ENCODE data around the gene ACADVL. TPM values are rescaled to one million over a fixed set of nuclear protein-coding genes. Genes with fewer than 3 reads are reported as not detected.

ACADVL gene
- polyA plus RNA-seq, 3 donors: 152 to 1,231 (median 154) TPM

DNA sequence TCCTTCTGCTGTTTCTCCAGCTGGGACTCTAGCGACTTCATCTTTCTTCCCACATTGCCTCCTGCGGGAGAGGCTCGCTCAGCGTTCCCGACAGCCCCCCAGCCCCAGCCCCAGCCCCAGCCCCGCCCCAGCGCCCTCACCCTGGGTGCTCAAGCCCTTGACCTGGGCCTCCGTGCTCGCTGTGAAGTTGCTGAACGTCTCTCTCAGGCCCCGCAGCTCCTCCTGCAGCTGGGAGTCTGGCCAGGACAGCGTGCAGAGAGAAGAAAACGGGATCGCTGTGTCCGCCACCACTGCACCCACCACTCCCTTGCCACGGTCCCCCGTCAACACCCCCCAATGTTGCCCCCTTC, 42.9 kb upstream of the ACADVL start:
- H3K36me3 ChIP-seq (replicated peaks in 1 of 2; ENCODE audit: control insufficient read depth in 1 of 2, insufficient read depth in 2 of 2, low read length in 2 of 2): no peaks in the 10 kb centered on the region
- H3K4me1 ChIP-seq (ENCODE audit: control insufficient read depth in 1 of 2, insufficient read depth in 2 of 2, low read length in 2 of 2): peaks cover 38 to 44% of the 10 kb centered on the region in 2 donors
- H4K20me1 ChIP-seq (ENCODE audit: insufficient read depth, low read length): no peaks in the 10 kb centered on the region
- intact Hi-C loops (cut with micrococcal nuclease): loop anchor here (2.0 to 10.0 kb wide), 2 partner anchors 132 to 262 kb away; partner anchors contain the start of gene SLC16A11 (in 1 of the 2)
- no peak overlapping the region for H3K27ac Mint-ChIP-seq
- H3K27ac ChIP-seq (ENCODE audit: low read depth in 1 of 2, low read length in 2 of 2): no peak overlapping the region
- peak overlapping the region in 1 of 3 experiments; percentile 72 for H3K4me3 ChIP-seq (replicated peaks in 1 of 3; ENCODE audit: low read depth in 2 of 3, low read length in 3 of 3)
- H2AFZ ChIP-seq (ENCODE audit: insufficient read depth, low read depth, low read length, poor library complexity, severe bottlenecking): peak overlapping the region; percentile 61
- peaks cover 36% of the 10 kb centered on the region for H3K79me2 ChIP-seq (ENCODE audit: insufficient read depth, low read length)
- H3K27me3 Mint-ChIP-seq (ENCODE audit: low read depth in 3 of 3): peaks cover 16 to 19% (median 19%) of the 10 kb centered on the region in 3 donors
- peak overlapping the region; percentile 83 for H3K4me2 ChIP-seq (replicated peaks; ENCODE audit: extremely low read depth, low read length, poor library complexity, severe bottlenecking)
- H3K36me3 Mint-ChIP-seq: peaks cover 0 to 12% of the 10 kb centered on the region in 2 donors
- H3K27me3 ChIP-seq (ENCODE audit: control insufficient read depth in 2 of 2, insufficient read depth in 2 of 2, low read length in 2 of 2): peaks cover 5 to 11% of the 10 kb centered on the region in 2 donors
- TF ChIP-seq CTCF (IDR thresholded peaks at IDR 0.05): no peak
- H3K9ac ChIP-seq (ENCODE audit: insufficient read depth, low read length, poor library complexity, severe bottlenecking): no peak overlapping the region
- H3K4me3 Mint-ChIP-seq: no peak overlapping the region
- no peaks in the 10 kb centered on the region for H3K9me3 ChIP-seq (replicated peaks in 1 of 2; ENCODE audit: control insufficient read depth in 1 of 2, insufficient read depth in 1 of 2, low read length in 2 of 2)
- H3K9me3 Mint-ChIP-seq: peaks cover 0 to 3% (median 0%) of the 10 kb centered on the region in 7 donors
- 21% methylated on average over 9 of the region's 17 CpGs for WGBS (ENCODE audit: insufficient coverage)
- no peak for DNase-seq
- peaks cover 17% of the 10 kb centered on the region for H3K4me1 Mint-ChIP-seq

DNA sequence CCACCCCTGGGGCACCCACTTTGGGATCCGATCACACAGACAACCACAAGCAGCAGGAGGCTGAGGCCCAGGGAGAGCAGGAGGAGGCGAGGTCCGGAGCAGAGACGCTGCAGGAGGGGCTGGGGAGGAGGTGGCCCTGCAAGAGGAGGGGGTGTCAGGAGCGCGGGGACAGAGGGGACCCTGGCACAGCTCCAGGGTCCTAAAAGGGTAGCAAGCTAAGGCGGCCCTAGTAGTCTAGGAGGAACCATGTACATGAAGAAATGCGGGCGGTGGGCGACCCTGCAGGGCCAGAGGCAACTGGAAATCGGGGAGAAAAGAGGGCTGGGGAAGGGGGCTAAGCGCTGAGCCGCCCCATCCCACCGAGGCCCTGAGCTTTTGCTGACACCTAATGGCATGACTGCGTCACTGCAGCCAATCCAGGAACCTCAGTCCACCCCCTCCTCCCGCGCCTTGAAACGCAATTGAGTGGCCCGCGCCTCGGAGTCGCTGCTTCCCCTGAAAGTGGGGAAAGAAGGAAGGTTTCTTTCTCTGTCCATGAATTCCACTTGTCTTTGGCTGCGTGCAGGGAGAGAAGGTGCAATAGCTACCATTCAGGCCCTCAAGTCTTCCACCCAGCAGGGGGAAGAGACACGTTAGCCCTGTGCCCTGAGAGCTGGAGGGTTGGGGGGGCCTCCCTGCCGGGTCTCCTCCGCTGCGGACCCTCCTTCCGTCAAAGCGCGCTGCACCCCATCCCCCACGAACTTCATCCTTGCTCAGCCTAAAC, 42.4 kb upstream of the ACADVL start:
- no peaks in the 10 kb centered on the region for H3K36me3 ChIP-seq (replicated peaks in 1 of 2; ENCODE audit: control insufficient read depth in 1 of 2, insufficient read depth in 2 of 2, low read length in 2 of 2)
- H3K27ac Mint-ChIP-seq: peak overlapping the region in 5 of 7 donors; percentile 6 to 64 (median 30)
- DNase-seq: peak; percentile 67 to 79 (median 78)
- peak overlapping the region; percentile 83 for H3K4me2 ChIP-seq (replicated peaks; ENCODE audit: extremely low read depth, low read length, poor library complexity, severe bottlenecking)
- H3K79me2 ChIP-seq (ENCODE audit: insufficient read depth, low read length): peaks cover 30% of the 10 kb centered on the region
- H3K4me3 Mint-ChIP-seq: peak overlapping the region in 1 of 2 donors; percentile 86
- H3K9ac ChIP-seq (ENCODE audit: insufficient read depth, low read length, poor library complexity, severe bottlenecking): peak overlapping the region; percentile 15
- TF ChIP-seq CTCF (IDR thresholded peaks at IDR 0.05): peak; percentile 98
- H3K4me1 Mint-ChIP-seq: peaks cover 15% of the 10 kb centered on the region
- H3K27me3 Mint-ChIP-seq (ENCODE audit: low read depth in 3 of 3): peaks cover 16 to 19% (median 19%) of the 10 kb centered on the region in 3 donors
- H3K27me3 ChIP-seq (ENCODE audit: control insufficient read depth in 2 of 2, insufficient read depth in 2 of 2, low read length in 2 of 2): peaks cover 5 to 11% of the 10 kb centered on the region in 2 donors
- peaks cover 32 to 38% of the 10 kb centered on the region in 2 donors for H3K4me1 ChIP-seq (ENCODE audit: control insufficient read depth in 1 of 2, insufficient read depth in 2 of 2, low read length in 2 of 2)
- intact Hi-C loops (cut with micrococcal nuclease): loop anchor here (2.0 to 10.0 kb wide), 2 partner anchors 133 to 263 kb away; partner anchors contain the start of gene SLC16A11 (in 1 of the 2)
- H4K20me1 ChIP-seq (ENCODE audit: insufficient read depth, low read length): no peaks in the 10 kb centered on the region
- H3K9me3 Mint-ChIP-seq: peaks cover 0 to 3% (median 0%) of the 10 kb centered on the region in 7 donors
- H3K4me3 ChIP-seq (replicated peaks in 1 of 3; ENCODE audit: low read depth in 2 of 3, low read length in 3 of 3): peak overlapping the region in 1 of 3 experiments; percentile 72
- peak overlapping the region; percentile 61 for H2AFZ ChIP-seq (ENCODE audit: insufficient read depth, low read depth, low read length, poor library complexity, severe bottlenecking)
- WGBS (ENCODE audit: insufficient coverage): 1% methylated on average over 8 of the region's 31 CpGs
- no peak overlapping the region for H3K27ac ChIP-seq (ENCODE audit: low read depth in 1 of 2, low read length in 2 of 2)
- H3K9me3 ChIP-seq (replicated peaks in 1 of 2; ENCODE audit: control insufficient read depth in 1 of 2, insufficient read depth in 1 of 2, low read length in 2 of 2): no peaks in the 10 kb centered on the region
- peaks cover 0 to 10% of the 10 kb centered on the region in 2 donors for H3K36me3 Mint-ChIP-seq

Data from CD14-positive monocyte (primary cell).